ENCODE data around the gene YY1.
"Not testable (repeated sequence)": the region's sequence is repeated elsewhere in the genome, so short reads cannot be mapped to it uniquely, and the experiment has no call there.

The YY1 gene

DNA sequence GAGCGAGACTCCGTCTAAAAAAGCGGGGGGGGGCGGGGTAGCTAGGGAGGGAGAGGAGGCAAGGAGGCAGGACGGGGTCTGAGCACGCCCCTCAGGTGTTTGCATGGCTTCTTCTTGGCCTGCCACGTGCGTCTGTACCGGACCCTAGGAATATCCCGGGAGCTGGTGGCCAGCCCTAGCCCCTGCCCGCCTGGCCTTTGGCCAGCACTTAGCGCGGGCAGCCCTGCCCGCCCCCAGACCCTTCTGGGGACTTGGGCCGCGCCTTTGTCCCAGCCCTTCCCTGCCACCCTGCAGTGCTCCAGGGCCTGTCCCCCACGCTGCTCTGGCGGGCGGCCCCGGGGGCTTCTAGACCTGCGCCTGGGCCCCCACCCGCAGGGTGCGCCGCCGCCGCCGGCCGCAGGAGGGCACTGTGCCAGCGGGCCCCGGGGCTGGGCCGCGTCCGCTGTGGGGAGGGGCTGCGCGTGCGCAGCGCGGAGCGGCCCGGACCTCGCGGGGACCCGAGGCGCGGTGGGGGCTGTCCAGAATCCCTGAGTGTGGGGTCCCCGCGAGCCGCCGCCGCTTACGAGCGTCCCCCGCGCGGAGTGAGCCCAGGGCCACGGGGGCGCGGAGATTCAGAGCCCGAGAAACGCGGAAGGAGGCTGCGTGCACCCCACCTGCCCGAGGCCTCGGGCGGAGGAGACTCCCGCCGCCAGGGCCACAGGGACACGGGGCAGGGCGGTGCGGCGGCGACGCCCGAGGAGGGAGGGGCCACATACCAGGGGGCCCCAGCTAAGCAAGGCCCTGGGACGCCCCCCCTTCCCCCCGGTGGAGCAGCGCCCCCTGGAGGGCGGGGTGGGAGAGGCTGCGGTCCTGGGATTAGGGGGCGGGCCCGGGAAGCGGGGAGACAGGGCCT is 46.3 kb downstream of the YY1 start:
- DNase-seq: peak; percentile 63 to 86 (median 75)

DNA sequence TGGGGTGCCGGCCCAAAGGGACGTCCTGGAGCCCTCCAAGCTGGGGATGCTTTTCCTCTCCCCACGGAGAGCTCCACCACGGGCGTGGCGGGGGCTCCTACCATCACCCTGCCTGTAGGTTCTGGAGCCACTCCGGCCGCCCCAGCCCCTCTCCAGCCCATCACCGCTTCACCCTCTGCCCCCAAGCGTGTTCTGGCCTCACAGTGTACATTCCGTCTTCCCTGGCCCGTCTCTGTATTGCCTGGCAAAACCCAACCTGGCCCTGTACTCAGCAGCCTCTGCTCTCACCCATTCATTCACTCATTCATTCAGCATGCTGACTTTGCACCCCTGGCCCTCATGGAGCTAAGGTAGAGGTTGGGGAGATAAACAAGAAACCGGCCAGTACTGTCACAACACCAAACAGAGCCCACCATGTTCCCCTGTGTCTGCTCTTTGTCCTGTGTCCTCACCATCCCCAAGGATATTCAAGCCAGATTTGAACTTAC is 47.0 kb downstream of the YY1 start:
- DNase-seq: no peak

DNA sequence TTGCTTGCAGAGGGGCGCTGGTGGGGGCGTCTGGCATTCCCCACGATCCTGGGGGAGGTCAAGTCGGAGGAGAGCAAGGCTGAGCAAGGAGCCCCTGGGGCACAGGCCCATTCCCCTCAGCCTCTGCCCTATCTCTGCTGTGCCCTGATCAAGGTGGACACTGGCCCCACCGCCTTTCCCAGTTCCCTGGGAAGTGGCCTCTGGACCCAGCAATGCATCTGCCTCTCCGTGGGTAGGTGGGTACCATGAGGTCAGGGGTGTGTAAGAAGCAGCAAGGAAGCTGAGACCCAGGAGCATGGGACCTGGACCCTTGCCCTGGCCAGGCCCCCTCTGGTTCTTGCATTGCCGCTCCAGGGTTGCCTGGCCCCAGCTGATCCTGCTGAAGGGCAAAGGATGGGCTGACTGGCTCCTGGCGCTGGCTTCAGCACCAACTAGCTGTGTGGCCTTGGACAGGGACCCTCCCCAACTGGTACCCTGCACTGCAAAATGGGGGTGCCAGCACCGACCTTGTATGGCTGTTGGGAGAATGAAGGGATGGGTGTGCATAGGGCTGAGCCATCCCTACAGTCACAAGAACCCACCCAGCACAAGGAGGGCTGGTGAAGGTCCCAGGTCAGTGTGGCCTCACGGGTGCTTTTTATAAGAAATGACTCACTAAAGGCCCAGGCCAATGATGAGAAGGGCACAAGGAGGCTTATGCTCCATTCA is 47.7 kb downstream of the YY1 start:
- no peak for DNase-seq

DNA sequence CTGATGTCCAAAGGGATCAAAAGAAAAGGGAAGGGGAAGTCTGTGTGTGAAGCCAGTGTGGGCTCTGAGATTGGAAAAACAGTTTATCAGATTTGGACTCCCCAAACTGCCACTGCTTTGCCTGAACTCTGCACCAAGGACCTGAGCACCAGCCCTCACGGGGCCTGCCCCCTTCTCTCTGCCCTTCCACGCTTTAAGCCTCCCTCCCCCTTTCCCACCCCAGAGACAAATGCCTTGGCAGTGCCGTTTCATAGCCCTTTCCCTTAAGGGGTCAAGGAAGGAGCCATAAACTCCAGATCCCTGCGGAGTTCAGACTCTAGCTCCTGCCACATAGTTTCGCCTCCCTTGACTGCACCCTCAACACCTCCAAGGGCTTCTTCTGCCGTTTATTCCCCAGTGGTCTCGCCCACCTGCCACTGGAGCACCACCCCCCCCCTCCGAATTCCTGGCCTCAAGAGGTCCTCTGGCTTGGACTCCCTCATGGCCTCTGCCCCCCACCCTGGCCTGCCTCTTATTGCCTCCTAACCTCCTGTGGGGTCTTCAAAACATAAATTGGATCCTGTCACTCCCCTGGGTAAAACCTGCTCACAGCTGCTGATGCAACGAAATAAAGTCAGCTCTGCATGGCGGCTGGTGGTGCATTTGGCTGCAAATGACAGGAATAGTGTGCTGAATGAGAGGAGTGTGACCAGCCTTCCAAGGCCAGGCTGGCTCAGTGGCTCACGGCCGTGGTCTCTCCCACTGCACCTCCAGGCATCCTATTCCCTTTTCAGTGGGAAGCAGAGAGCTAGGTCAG is 48.5 kb downstream of the YY1 start:
- DNase-seq: no peak

DNA sequence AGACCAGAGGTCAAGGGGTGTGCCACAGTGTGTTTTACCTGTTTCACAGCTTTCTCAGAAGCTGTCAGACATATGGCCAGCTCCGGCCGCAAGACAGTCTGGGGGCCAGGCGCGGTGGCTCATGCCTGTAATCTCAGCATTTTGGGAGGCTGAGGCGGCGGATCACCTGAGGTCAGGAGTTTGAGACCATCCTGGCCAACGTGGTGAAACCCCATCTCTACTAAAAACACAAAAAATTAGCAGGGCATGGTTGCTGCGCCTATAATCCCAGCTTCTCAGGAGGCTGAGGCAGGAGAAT is 49.0 kb downstream of the YY1 start:
- DNase-seq: not testable (repeated sequence)

DNA sequence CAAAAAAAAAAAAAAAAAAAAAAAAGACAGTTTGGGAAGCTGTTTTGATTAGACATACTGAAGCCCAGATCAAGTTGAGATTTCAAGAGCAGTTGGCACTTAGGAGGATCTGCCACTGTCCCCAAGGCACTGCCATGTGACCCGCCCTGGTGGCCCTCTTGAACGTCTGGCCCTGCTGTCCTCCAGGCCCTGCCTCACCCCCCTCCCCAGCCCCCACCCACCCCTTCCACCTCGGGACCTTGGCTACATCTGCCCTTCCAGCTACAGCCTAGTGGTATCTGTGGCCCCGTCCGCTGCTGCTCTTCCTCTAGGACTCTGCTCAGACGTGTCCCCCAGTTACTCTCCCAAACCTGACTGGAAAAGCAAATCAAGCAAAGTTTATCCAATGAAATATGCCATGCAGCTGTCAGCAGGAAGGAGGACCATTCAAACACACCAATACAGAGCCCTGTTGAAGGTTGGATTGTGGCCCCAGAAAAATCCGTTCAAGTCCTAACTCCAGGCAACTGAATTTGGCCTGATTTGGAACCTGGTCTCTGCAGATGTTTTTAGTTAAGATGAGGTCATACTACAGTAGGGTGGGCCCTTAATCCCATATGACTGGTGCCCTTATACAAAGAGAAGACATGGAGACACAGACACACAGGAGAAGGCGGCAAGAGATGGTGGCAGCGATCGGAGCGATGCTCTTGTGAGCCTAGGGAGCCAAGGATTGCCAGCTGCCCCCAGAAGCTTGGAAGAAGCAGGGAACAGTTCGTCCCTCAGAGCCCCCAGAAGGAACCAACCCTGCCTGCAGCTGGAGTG is 49.6 kb downstream of the YY1 start:
- DNase-seq: no peak

DNA sequence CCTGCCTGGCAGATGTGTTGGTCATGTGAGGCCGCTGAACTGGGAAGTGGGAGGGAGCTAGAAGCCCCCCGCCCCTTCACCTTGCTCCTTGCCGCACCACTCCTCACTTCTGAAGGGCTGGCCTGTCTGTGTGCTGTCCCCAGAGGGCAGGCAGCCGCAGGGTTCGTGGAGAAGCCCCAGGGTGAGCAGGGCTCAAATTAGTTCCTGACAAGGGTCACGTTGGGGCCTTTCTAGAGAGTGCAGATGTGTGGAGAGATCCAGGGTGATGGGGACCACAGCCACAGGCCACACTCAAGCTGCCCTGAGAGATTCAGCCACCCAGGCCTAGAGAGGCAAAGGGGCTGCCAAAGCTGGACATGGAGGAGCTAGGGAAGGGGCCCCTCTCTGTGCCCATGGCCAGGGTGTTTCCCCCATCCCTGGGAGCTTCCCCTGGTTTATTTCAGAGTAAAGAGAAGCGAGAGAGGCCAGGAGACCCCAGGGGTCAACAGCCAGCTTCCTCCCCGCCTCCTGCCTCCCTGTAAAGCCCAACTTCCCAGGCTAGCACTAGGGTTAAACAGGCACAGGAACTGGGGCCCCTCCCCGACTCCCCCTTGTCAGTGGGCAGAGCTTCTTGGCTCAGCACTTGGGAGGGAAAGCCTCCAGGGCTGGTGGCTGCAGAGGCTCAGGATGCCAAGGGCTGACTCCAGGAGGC is 51.1 kb downstream of the YY1 start:
- no peak for DNase-seq

DNA sequence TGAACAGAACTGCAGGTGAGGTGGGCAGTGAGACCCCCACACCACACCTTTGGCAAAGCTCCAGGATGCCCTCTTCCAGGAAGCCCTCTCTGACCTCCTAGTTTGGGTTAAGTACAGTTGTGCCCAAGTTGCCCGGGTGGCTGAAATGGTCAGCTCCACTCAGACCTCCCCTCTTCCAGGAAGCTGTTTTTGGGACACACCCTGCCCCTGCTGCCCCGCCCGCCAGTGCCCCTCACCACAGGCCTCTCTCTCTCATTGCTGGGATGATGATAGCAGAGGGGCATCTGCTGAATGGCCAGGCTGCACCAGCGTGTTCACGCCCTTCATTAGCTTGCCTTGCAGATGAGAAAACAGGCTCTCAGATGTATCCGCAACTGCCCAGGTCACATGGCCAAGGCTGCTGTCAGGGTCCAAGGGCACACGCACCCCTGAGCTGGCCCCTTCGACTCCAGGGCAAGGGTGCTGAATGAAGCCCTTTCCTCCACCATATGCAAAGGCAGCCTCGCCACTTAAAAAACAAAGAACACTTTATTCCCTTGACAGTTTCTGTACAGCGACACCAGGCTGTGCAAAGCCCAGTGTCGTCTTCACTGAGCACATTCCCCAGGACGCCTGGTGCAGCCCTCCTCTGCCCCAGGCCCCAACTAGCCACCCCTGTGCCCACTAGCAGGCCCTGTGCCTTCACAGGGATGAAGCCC is 51.8 kb downstream of the YY1 start:
- no peak for DNase-seq

DNA sequence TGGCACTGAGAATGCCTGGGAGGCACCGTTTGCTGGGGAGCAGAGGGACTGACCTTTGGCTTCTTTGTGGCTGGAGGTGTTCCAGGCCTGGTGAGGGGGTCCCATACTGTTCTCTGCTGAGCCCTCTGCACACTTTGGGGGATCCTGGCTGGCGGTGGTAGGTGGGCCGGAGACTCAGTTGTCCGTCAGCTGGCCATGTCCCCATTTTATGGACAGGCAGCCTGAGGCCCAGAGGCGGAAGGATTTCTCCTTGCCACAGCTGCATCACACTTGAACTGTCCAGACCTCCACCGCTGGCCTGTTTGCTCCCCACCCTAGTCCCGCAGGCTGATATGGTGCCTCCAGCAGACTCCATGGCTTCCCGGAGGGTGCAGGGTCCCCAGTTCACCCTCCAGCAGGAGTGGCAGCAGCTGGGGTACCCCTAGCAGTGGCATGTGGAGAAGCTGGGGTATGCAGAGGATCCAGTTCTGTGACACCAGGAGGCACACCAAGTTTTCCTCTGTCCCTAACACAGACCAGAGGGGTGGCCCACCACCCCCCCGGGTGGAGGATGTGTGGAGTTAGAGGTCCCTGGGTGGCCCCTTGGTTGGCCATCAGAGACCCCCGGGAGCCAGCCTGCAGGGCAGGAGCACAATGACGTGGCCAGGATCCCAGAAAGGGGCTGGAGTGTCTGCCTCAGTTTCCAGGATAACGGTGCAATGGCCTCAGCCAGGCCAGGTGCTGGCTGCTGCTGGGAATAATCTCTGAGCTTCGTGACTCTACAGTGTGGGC is 52.5 kb downstream of the YY1 start:
- DNase-seq: no peak

DNA sequence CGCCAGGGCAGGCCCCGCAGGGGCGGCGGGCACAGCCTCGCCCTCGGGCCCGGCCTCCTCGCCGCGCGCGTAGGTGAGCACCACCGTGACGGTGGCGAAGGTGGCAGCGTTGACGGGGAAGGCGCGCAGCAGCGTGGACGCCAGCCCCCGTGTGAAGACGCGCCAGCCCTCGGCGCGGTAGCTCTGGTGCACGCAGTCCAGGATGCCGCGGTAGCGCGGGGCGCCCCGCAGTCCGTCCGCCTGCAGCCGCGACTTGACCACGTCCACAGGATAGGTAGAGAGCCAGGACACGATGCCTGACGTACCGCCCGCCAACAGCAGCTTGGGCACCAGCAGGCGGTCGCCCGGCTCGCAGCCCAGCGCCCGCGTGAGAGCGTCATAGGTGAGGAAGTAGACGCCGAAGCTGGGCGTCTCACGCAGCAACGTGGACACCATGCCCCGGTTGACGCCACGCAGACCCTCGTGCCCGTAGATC is 53.4 kb downstream of the YY1 start:
- DNase-seq: no peak

DNA sequence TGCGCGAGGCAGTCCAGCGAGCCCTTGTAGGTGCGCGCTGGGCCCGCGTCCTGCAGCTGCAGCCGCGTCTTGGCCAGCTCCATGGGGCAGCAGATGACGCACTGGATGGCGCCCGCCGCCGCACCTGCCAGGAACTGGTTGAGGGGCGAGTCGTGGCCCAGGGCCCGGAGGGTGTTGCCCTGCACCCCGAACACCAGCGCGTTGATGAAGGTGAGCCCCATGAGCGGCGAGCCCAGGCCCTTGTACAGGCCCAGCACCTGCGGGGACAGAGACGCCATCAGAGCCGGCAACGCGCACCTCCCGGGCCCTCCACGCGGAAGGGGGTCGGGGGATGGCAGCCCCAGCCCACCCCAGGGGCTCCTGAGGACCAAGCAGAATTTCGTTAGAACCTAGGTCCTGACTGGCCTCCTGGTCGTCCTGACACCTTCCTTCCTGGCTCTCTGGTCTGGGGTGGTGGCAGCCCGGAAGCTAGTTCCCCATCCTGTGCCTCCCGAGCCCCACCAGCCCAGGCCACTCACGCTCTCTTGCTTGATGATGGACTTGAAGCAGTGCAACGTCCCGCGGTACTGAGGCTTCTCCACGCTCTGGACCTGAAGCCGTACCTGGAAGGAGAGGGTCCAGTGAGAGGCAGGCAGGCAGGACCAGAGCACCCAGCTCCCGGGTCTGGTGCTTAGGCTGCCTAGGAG is 54.0 kb downstream of the YY1 start:
- DNase-seq: no peak

DNA sequence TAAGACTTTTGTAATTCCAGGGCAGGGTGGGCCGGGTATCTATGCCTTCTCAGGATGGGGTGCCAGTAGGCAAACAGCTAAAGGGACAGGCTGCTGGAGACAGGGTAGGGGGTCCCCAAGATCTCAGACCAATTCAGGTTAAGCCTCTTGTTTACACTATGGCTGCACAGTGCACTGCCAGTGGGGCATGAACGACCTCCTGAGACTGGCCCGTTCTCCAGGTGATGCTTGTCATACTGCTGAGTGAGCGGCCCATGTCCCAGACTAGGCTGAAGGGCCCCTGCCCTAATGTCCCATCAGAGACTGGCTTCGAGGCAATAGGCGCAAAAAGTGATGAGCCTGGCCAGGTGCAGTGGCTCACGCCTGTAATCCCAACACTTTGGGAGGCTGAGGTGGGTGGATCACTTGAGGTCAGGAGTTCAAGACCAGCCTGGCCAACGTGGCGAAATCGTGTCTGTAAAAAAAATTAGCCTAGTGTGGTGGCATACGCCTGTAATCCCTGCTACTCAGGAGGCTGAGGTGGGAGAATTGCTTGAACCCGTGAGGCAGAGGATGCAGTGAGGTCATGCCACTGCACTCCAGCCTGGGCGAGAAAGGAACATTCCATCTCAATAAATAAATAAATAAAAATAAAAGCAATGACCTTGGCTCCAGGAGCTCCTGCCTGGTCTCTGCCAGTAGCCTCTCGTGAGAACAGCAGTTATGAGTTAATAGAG is 54.7 kb downstream of the YY1 start:
- no peak for DNase-seq

DNA sequence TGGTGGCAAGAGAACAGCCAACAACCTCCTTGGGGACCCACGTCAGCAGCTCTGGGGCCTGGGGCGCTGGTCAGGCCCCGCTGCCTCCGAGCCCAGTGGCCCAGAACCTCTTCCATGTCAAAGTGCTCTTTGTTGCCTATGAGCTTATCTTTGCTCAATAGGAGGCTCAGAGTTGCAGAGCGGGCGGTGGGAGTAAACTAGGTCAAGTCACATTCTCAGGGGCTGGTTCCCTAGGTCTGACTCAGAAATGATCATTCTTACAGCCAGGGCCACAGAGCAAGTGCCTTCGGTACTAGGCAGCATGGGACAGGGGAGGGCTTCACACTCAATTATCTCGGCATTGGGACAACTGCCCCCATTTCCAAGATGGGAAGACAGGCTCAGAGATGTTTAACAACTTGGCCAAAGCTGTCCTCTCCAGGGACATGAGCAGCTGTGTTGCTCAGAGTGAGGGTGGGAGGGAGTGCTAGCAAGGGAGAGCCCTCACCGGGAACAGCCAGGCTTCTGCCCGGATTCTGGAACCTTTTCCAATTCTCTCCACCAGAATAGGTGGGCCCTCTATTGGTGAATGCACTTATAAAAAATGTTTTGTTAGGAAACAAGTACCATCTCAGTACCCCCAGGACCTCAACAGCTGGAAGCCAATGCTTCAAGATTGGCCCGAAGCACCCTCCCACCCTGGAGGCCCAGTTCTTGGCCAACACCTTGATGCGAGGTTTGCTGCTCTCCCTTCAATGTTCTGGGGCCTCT is 55.4 kb downstream of the YY1 start:
- no peak for DNase-seq

DNA sequence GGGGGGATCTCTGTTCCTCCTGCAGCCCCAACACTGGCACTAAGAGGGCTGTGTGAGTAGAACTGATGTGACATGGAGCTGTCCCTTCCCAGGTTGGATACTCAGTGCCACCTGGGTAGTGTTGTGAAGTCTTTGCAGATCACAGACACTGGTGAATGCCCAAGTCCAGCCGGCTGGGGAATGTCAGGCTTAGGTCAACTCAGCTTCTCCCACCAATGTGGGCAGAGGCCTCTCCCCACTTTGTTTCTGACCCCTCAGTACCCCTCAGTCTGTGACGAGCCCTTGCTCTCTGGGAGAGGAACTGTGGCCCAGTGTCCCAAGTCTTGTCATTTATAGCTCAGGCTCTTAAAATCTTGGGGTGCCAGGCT is 56.0 kb downstream of the YY1 start:
- DNase-seq: no peak

DNA sequence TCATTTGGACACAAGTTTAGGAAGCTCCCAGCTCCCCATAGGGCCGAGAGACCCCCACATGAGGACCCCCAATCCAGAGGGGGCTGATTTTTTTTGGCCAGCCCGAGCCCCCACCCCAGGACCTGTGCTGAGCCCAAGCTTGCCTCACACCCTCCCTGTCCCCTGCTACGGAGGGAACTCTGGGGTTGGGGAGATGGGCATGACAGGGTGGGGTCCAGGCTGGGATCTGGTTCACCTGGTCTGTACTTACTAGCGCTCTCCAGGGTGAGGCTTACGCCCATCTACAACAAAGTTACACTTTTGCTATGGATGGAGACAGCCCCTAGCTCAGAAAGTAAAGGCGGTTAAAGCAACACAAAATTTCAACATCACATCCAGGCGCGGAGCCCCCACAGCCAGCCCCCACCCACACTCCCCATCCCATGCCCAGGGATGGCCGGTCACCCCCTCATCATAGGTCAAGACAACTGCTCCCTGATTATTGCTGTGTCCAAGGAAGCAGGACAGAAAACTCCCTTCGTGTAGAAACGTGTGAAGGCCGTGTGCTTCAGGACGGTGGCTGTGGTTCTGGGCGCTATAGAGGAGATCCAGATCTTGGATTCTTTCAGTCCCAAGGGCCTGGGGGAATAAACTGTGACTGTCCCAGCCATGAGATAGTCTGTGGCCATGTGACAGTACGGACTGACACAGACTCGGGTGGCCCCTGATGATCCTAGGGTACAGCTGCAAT is 56.6 kb downstream of the YY1 start:
- DNase-seq: no peak

DNA sequence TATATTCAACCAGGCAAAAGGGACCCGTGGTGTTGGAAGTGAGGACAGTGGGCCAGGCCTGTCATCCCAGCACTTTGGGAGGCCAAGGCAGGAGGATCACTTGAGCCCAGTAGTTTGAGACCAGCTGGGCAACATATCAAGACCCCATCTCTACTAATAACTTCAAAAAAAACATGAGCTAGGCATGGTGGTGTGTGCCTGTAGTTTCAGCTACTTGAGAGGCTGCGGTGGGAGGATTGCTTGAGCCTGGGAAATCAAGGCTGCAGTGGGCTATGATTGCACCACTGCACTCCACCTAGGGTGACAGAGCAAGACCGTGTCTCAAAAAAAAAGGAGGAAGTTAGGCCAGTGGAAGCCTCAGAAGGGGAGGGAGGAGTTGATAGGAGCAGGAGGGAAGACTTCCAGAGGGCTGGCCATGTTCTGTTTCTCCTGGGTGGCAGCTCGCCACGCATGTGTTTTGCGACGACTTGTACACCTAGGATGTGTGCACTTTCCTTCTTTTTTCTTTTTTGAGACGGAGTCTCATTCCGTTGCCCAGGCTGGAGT is 57.2 kb downstream of the YY1 start:
- DNase-seq: no peak

DNA sequence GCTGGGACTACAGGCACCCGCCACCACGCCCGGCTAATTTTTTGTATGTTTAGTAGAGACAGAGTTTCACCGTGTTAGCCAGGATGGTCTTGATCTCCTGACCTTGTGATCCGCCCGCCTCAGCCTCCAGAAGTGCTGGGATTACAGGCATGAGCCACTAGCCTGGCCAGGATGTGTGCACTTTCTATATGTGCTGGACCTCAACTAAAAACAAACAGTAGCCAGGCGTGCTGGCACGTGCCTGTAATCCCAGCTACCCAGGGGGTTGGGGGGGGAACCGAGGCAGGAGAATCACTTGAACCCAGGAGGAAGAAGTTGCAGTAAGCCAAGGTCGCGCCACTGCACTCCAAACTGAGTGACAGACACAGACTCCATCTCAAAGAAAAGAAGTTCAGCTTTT is 57.8 kb downstream of the YY1 start:
- not testable (repeated sequence) for DNase-seq
